Hepatocyte (in vitro differentiated cells): ENCODE results near the gene STAP1.

ENCODE experiments used
- EZH2phosphoT487 ChIP-seq: fragments of 200-600 bp; sonication (generic); IDR thresholded peaks from one replicate; pipeline ENCODE4 v1.6.1; 2018; ENCODE audit warnings: antibody characterized with exemption, mild to moderate bottlenecking, low read depth, moderate library complexity; ENCODE audit not compliant: unreplicated experiment, severe bottlenecking
- TF ChIP-seq, protein P1 (sequence below): fragments of 200-600 bp; sonication (generic); IDR thresholded peaks from 2 replicates; pipeline ENCODE4 v1.5.1; 2016; ENCODE audit warnings: antibody characterized with exemption, mild to moderate bottlenecking; ENCODE audit not compliant: poor library complexity

- no peak for TF ChIP-seq EZH2phosphoT487
- TF ChIP-seq, protein P1, sequence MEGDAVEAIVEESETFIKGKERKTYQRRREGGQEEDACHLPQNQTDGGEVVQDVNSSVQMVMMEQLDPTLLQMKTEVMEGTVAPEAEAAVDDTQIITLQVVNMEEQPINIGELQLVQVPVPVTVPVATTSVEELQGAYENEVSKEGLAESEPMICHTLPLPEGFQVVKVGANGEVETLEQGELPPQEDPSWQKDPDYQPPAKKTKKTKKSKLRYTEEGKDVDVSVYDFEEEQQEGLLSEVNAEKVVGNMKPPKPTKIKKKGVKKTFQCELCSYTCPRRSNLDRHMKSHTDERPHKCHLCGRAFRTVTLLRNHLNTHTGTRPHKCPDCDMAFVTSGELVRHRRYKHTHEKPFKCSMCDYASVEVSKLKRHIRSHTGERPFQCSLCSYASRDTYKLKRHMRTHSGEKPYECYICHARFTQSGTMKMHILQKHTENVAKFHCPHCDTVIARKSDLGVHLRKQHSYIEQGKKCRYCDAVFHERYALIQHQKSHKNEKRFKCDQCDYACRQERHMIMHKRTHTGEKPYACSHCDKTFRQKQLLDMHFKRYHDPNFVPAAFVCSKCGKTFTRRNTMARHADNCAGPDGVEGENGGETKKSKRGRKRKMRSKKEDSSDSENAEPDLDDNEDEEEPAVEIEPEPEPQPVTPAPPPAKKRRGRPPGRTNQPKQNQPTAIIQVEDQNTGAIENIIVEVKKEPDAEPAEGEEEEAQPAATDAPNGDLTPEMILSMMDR: no peak
These were observed 56.6 kb downstream of the STAP1 start for GRCh38 chr4:67615119-67615518.
